NCI-H2196 treated with DMSO at 0.1 percent for 48 hours (cell line): ENCODE measurements around the gene ALDH1L2.

Experiments
- DNase-seq: peaks from one replicate; lab custom pipeline; 2025; ENCODE audit not compliant: unreplicated experiment; lab: John Stamatoyannopoulos, UW

The ALDH1L2 gene

GRCh38 chr12:105033851-105034250 is 50.4 kb downstream of the ALDH1L2 start:
- no peak for DNase-seq

DNA sequence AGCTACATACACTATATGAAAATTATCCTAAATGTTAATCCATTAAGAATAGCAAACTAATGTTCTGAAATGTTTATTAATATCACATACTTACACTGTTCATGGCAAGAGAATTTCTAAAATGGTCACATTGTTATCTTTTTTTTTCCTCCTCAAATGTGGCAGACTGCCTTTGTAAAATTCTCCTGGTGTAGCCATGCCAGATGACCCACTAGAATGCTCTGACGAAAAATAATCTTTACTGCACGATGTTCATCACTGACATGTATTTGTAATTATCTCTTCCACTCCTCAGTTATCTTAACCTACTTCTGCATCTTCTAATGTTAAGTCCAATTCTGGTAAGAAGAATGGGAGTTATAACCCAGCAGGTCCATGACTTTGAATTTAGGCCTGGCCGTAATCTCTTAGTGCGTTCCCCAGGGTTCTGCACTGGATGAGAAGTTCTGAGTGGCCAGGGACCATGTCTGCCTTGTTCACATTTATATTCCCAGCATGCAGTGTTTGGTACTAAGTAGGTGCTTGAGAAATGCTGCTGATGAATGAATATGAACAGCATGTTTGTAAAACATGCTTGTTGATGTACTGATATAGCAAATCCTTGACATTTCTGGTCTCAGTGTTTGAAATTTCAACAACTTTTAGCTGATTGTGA is 51.4 kb downstream of the ALDH1L2 start:
- no peak for DNase-seq

DNA sequence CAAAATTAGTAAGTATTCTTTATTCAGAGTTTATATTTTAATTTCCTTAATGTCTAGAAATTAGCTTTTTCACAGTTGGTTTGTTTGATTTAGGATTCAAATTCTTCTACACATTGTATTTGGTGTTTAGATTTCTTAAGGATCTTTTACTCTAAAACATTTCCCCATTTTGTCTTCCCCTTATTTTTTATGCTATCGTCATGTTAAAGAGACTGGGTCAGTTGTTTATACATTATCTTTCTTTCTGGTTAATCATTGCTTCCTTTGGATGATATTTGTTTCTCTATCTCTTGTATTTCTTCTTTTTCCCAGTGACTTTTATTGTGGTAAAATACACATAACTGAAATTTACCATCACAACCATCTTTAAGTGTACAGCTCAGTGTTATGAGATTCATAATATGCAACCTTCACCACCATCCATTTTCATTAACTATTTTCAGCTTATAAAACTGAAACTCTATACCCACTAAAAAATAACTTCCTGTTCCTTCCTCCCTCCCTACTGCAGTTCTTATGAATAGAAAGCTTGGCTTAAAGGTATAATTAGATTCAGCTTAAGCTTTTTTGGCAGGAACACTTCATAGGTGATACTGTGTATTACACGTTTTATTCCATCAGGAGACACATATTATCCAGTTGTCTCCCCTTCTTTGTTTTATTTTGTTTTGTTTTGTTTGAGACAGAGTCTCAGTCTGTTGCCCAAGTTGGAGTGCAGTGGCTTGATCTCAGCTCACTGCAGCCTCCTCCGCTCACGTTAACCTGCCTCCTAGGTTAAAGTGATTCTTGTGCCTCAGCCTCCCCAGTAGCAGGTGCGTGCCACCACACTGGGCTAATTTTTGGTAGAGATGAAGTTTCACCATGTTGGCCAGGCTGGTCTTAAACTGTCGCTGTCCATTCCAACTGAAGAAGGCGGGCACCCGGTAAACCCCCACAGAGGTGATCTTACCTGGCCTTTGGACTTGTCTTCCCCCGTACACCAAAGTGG is 53.1 kb downstream of the ALDH1L2 start:
- DNase-seq = peak; percentile 62

DNA sequence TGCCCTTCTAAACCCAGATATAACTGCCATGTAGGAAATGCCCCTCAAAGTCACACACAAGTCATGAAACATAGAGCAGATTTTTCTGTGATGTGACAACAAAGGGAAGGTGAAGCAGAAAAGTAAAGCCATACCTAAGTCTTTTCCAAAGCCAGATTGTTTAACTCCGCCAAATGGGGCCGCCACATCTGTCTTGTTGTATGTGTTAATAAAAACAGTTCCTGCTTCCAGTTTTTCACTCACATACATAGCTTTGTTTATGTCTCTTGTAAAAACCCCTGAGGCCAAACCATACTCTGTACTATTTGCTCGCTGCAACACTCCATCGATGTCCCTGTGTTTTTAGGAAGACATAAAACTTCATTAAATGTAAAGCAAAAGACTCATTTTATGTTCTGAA is 57.8 kb downstream of the ALDH1L2 start:
- no peak for DNase-seq

GRCh38 chr12:105025890-105026289 is 58.4 kb downstream of the ALDH1L2 start:
- peak; percentile 27 for DNase-seq

GRCh38 chr12:105024928-105025327 is 59.3 kb downstream of the ALDH1L2 start:
- no peak for DNase-seq

- peak; percentile 58 for DNase-seq
These were observed 63.9 kb downstream of the ALDH1L2 start for GRCh38 chr12:105020241-105020962.

DNA sequence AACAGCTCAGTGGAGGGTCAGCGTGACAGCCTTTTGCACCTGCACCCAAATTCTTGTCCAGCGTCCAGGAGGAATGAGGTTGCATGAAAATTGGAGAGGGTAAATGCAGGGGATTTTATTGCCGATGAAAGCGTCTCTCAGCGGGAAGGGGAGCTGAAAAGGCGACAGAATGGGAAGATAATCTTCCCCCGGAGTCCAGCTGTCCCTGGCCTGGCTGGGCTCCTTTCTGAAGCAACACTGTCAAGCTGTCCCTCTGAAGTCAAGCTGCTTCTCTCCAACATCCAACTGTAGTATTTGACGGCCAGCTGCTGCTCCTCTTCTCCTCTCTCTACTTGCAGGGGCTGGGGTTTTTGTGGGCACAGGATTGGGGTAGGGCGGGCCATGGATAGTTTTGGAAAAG is 65.5 kb downstream of the ALDH1L2 start:
- peak; percentile 35 for DNase-seq

DNA sequence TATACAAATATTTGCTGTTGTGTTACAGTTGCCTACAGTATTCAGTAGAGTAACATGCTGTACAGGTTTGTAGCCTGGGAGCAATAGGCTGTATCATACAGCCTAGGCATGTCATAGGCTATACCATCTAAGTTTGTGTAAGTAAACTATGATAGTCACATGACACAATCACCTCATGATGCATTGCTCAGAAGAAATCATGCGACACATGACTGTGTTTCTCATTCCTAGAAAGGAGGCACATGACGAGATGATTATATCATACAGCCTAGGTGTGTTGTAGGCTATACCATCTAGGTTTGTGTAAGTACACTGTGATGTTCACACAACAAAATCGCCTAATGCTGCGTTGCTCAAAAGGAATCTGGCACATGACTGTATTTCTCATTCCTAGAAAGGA is 66.2 kb downstream of the ALDH1L2 start:
- DNase-seq = no peak

DNA sequence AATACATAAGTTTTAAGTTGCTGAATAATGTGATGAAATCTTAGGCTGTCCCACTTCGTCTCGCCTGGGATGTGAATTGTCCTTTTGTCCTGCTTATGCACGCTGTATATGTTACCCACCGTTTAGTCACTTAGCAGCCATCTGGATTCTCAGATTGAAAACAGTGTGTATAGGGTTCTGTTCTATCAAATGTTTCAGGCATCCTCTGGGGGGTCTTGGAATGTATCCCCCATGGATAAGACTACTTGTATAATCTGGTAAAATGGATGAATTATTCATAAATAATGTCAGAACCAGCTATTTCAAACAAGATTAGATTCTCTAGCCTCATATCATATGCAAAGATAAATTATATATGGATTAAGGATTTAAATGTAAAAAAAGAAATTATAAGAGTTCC is 68.7 kb downstream of the ALDH1L2 start:
- DNase-seq = no peak

DNA sequence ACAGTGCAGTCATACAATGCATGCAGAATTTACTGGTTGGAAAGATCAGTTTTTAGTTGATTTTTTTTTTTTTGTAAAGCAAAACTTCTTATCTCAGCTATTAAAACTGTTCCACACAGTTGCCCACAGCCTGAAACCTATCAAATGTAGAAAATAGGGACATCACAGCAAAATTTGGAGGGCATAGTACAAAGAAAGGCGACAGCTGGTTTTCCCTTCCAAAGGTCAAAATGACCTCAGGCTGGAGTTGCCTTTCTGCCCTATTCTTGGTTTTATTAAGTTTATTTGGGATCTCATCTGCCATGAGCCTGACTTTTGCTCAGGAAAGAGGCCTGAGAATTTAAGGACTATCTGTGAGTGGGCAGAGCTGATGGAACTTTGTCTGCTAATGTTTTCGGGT is 69.7 kb downstream of the ALDH1L2 start:
- no peak for DNase-seq

DNA sequence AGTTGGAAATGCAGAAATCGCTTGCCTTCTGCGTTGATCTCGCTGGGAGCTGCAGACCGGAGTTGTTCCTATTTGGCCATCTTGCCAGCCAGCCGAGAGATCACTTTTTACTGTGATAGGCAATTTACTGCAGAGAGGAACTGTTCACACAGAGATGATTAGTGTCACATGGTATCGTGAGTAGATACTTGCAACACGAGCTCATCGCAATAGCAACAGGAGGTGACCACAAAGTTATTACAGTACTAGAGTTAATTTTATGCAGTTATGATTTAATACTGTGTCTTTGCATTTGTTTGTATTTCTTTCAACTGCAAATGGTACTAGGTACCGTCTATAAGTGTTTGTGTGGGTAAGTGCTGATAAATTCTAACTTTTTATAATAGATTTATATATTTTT is 70.4 kb downstream of the ALDH1L2 start:
- DNase-seq = no peak

- DNase-seq = no peak
These were observed 82.8 kb downstream of the ALDH1L2 start for GRCh38 chr12:105001476-105001875.

GRCh38 chr12:104999347-104999685 is 84.9 kb downstream of the ALDH1L2 start:
- DNase-seq = no peak

DNA sequence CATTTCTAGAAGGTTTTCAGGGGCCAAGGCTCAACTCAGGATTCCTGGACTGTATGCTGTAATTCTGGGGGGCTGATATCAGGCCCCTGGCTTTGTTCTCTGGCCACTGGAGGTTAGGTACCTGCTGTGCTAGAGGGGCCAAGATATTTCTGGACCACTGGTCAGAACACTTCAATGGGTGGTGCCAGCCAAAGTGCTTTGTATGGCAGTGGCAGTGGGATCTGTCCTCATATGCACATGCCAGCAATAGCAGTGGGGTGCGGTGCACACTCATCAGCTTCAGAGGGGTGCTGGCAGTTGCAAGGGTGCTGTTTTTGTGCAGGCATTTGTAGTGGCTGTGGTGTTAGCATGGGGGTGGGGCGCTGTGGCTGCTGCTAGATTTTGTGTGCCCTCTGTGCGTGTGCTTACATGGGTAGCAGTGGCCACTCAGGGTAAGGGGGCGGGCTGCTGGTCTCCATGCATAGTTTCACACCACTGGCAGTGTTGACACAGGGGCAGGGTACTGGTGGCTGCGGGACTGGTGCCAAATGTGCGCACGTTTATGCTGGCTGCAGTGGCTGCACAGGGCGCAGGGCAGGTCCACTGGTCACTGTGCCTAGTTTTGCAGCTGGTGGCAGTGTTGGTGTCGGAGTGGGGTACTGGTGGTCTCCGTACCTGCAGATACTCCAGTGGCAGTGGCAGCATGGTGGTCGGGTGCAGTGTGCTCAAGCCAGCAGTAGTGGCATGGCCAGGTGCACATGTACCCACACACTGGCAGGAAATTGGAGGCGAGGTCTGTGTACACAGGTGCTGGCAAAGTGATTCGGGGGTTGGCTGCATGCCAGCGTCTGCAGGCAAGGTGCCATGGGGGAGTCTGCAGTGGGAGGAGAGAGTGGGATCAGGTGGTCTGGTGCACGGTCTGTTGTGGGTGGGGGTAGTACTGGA is 85.6 kb downstream of the ALDH1L2 start:
- DNase-seq = peak; percentile 62

DNA sequence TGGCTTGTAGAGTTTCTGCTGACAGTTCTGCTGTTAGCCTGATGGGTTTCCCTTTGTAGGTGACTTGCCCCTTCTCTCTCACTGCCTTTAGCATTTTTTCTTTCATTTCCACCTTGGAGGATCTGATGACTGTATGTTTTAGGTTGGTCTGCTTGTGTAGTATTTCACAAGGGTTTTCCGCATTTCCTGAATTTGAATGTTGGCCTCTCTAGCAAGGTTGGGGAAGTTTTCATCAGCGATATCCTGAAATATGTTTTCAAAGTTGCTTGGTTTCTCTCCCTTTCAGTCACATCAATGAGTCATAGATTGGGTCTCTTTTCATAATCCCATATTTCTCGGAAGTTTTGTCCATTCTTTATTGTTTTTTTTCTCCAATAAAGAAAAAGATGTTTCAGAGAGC is 86.7 kb downstream of the ALDH1L2 start:
- no peak for DNase-seq

GRCh38 chr12:104994336-104994735 is 89.9 kb downstream of the ALDH1L2 start:
- no peak for DNase-seq

GRCh38 chr12:104991565-104992128 is 92.6 kb downstream of the ALDH1L2 start:
- DNase-seq = no peak

DNA sequence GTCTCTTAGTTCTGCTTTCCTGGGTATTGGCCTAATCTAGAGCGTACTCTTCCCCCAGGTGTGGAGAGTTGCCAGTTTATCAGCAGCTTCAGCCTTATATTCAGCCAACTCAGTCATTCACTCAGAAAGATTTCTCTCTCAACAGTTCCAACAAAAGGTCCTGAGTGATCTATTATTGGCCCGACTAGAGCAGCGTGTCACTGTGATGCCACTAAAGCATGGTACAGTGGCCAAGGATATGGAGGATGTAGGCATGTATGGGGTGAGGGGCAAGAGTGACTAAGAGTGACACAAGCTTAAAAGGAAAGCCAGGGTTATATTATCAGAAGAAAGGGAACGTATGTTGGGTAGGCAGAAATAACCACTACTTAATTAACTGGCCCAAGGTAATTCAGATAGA is 93.3 kb downstream of the ALDH1L2 start:
- no peak for DNase-seq
